GM19324 (cell line): ENCODE data around the gene TBC1D19.
"Not testable (repeated sequence)": the region's sequence is repeated elsewhere in the genome, so short reads cannot be mapped to it uniquely, and the experiment has no call there.

ENCODE experiments used
- ATAC-seq: cut with Tn5 transposase; IDR thresholded peaks from one replicate; pipeline ENCODE4 v1.9.1; 2021; ENCODE audit warnings: mild to moderate bottlenecking, moderate library complexity; ENCODE audit not compliant: unreplicated experiment, low FRiP score

TBC1D19 gene

DNA sequence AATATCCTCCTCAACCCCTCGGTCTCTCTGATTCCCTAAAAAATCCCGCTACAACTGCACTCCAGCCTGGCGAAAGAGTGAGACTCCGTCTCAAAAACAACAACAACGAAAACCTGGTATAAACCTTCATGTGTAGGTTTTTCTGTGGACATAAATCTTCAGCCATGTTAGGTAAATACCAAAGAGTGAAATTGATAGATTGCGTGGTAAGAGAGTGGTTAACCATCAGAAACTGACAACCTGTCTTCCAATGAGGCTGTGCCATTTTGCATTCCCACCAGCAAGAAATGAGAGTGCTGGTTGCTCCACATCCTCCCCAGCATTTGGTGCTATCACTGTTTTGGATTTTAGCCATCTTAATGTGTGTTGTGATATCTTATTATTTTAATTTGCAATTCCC, 10.9 kb downstream of the TBC1D19 start:
- no peak for ATAC-seq

DNA sequence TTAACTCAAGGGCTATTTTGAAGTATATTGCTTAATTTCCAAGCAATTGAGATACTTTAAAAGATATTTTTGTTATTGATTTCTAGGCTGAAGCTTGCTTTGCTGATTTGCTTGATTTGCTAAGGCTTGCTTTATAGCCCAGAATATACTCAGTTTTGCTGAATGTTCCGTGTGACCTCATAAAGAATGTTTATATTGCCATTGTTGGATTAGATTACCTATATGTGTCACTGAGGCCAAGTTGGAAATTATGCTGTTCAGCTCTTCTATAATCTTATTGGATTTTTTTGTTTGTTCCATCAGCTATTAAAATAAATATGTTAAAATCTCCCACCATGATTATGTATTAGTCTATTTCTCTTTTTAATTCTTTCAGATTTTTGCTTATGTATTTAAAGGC, 13.0 kb downstream of the TBC1D19 start:
- ATAC-seq, result no peak

GRCh38 chr4:26601204-26601603, 17.3 kb downstream of the TBC1D19 start:
- no peak for ATAC-seq

DNA sequence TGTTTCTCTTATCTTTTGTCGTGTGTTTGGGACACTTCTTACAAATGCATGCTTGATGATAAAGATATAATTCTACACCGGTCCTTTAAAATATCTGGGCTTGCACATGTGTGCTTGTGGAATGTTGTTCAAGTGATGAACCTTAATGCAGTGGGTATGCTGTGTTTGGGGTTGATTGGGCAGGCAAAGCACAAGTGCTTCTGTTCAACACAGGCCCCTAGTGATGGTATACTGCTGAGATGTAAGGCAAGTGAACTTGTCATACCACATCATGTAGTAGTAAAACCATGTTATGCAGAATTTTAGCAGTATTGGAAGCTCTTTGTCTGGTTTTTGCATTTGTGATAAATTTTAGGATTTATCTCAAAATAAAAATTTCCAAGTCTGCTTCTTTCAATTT, 23.9 kb downstream of the TBC1D19 start:
- no peak for ATAC-seq

DNA sequence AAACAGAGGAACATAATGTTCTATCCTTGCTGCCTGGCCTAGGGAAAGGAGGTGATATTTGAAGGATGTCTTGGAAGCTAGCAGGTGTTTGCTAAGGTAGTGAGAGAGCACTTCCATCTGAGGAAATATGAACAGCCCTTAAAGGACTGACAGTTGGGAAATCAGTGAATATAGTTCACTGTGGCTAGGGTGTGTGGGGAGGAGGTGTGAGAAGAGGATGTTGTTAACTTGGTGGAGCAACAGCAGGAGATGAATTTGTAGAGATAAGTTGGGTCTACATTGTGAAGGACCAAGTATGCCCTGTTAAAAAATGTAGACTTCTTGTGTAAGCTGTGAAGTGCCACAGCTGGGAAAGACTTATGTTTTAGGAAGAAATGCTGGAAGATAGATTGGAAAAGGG, 25.5 kb downstream of the TBC1D19 start:
- ATAC-seq, result no peak

DNA sequence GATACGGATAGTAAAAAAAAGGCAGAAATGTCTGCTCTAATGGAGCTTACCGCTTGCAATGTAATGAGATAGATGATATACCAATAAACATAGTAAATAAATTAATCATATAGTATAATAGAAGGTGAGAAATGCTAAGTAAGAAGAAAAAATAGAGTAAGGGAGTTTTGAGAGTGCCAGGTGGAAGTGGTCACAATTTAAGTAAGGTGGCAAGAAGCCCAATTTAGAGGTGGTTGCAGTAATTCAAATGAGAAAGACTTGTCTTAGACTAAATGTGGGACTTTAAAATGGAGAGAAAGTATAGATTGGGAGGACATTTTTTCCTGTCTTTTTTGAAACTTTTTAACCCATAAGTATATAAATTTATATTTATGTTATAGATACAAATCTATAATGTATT, 26.0 kb downstream of the TBC1D19 start:
- ATAC-seq, result no peak

DNA sequence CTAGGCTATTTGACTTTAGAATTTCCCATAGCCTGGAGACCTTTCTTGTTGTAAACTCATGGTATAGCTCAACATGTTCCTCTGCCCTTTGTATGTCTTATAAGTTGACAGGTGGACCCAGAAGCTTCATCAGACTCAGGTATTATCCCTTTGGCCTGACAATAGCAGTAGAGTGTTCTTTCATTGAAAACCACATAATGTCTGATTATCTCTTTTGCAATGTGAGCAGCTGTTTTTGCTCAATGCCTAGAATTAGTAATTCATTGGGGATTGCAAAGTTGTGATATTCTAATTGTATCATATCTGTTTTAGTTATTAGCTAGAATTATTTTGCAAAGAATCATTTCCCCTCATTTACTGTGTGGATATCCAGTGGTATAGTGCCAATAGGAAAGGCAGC, 27.5 kb downstream of the TBC1D19 start:
- ATAC-seq, result no peak

DNA sequence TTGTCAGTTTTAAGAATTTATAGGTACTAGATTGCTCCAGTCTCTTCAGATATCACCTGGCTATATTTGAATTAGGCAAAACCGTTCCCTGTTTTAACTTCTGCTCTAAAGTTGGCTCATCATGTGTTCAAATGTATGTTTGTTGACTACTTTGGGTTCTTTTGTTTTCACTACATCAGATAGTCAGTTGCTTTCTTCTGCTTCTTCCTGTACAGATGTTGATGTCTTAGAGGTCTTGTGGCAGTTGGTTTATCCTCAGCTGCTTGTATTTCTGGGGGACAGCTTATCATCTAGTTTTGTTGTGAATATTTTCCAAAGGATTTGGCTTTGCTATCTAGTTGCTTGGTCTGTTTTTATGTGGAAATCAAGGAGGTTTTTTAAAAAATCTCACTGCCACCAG, 28.0 kb downstream of the TBC1D19 start:
- ATAC-seq, result no peak

DNA sequence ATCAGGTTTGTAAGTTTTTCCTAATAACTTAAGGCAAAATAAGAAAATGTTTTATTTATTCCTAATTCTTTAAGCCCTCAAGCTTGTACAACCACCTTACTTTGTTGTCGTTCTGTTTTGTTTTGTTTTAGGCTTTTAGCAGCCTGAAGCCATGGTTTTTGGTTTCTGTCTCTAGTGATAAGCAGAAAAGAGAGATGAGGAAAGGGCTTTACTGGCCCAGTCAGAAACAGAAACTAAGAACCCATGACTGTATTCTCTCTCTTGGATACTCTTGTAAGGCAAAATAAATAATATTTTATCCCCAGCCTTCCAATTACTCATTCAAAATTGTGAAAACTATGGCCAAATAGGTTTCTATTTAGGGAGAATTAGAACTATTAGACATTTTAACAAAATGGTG, 29.4 kb downstream of the TBC1D19 start:
- ATAC-seq, result no peak

- no peak for ATAC-seq
These were observed 29.9 kb downstream of the TBC1D19 start for GRCh38 chr4:26613735-26614134.

GRCh38 chr4:26619784-26620183, 35.9 kb downstream of the TBC1D19 start:
- no peak for ATAC-seq

GRCh38 chr4:26621366-26621765, 37.5 kb downstream of the TBC1D19 start:
- no peak for ATAC-seq

- no peak for ATAC-seq
These were observed 39.0 kb downstream of the TBC1D19 start for GRCh38 chr4:26622913-26623312.

DNA sequence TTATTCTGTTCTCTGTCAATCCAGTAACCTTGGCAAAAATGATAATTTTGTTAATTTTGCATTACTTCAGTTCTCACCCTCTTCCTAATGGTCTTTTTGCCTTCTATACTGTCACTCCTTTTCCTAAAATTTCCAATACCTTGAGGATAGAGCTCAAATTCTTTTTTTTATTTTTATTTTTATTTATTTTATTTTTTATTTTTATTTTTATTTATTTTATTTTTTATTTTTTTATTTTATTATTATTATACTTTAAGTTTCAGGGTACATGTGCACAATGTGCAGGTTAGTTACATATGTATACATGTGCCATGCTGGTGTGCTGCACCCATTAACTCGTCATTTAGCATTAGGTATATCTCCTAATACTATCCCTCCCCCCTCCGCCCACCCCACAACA, 42.8 kb downstream of the TBC1D19 start:
- not testable (repeated sequence) for ATAC-seq

DNA sequence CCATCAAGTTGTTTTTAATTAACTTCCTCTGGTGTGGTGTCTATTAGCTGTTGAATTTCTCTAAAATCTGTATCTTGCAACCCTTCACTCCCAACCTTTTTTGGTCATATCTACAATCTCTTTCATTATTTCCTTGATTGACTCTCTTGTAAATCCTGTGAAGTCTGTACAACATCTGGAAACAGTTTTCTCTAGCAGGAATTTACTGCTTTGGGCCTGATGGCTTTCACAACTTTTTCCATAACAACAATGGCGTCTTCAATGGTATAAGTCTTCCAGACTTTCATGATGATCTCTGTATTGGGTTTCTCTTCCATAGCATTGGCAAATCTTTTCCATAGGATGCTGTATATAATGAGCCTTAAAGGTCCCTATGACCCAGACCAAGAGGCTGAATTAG, 49.0 kb downstream of the TBC1D19 start:
- ATAC-seq, result no peak

GRCh38 chr4:26634237-26634636, 50.4 kb downstream of the TBC1D19 start:
- no peak for ATAC-seq

DNA sequence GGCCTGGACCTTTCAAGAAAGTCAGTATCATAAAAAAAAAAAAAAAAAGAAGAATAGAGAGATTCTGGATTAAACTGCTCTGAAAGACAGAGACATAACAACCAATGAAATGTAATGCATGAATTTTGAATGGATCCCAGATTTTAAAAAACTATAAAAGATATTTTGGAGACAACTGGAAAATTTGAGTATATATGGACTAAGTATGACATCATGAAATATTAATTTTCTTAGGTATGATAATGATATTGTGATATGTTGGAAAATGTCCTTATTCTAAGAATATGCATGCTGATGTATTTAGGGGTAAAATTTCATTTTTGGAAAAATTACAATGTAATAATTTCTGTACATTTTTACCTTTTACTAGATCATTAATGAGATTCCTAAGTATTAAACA, 52.6 kb downstream of the TBC1D19 start:
- ATAC-seq, result no peak

DNA sequence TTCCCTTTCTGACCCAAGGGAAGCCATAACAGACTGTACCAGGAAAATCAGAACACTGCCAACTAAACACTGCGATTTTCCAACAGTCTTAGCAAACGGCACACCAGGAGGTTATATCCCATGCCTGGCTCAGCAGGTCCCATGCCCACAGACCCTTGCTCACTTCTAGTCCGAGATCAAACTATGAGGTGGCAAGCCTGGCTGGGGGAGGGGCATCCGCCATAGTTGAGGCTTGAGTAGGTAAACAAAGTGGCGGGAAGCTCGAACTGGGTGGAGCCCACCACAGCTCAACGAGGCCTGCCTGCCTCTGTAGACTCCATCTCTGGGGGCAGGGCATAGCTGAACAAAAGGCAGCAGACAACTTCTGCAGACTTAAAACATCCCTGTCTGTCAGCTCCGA, 56.8 kb downstream of the TBC1D19 start:
- ATAC-seq, result not testable (repeated sequence)

DNA sequence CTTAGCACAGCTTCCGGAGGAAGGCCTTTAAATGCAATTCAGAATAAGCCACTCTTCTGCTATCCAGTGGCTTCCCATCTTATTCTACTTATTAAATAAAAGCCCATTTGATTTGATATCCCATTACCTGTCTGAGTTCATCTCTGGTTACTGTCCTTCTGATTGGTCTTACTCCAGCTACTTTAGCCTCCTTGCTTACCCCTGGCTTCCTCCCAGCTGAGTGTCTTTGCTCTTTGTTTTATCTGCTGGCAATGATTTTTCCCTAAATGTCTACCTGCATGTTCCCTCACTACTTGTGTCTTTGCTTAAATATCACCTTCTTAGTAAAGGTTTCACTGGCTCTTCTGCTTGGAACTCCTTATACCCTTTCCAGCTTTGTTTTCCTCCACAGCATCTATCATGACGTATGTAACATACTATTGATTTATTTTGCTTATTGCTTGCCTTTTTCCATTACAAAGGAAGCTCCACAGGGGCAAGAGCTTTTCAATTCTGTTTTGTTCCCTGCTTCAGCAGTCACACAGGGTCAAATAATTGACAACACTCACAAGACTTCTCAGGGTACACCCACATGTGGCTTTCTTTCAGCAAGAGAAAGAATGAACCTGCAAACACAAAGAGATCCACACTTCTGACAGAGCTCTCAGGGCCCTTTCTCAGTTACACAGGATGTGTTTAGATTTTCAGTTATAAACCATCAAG, 63.8 kb downstream of the TBC1D19 start:
- ATAC-seq, result no peak

DNA sequence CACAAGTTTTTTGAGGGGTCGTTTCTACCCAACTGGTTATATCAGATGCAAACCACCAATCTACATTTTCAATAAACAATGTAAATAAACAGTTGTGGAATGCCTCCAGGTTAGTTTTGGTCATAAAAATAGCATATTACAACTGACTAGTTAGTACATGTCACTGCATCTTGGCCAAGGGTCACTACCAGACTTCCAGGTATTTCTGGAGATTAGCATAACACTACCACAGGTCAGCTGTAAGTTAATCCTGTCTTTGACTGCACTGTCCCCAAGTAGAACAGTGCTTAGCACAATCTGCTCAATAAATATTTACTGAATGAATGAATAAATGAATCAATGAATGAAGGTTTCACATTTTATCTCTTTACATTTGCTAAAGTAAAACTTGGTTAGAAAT, 64.4 kb downstream of the TBC1D19 start:
- no peak for ATAC-seq

- no peak for ATAC-seq
These were observed 76.4 kb downstream of the TBC1D19 start for GRCh38 chr4:26660261-26660660.

DNA sequence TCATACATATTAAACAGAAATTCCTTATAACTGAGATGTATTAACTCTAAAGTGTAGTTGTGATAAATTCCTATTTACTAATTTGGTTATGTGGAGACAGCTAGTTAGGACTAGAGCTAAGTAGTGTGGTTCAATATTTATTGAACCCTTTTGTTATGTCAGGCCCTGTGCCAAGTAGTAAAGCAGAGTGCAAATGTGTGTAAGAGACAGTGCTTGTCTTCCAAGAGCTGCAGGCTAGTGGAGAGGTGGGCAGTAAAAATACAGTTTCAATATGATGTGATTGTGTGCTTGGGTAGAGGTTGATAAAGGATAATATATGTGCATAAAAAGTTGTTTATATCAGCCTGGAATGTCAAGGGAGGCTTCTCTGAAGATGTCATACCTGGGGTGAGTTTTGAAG, 80.0 kb downstream of the TBC1D19 start:
- no peak for ATAC-seq
